Suprapubic skin (tissue), 3 donors: ENCODE measurements around the gene COL8A1.

Experiments
- POLR2A ChIP-seq, 2 donors: fragments of 450-650 bp; IDR thresholded peaks; one replicate each; pipeline ENCODE4 v1.6.1; 2017; ENCODE audit warnings: antibody characterized with exemption in 2 of 2, mild to moderate bottlenecking in 2 of 2, moderate library complexity in 2 of 2
- TF ChIP-seq, protein P1 (sequence below), 2 donors: fragments of 200-600 bp in 1 of 2; fragments of 450-650 bp in 1 of 2; sonication (generic) in 1 of 2; IDR thresholded peaks; one replicate each; pipeline ENCODE4 v1.5.1; 2016 to 2019; ENCODE audit warnings: antibody characterized with exemption in 2 of 2, mild to moderate bottlenecking in 1 of 2, moderate library complexity in 1 of 2

DNA sequence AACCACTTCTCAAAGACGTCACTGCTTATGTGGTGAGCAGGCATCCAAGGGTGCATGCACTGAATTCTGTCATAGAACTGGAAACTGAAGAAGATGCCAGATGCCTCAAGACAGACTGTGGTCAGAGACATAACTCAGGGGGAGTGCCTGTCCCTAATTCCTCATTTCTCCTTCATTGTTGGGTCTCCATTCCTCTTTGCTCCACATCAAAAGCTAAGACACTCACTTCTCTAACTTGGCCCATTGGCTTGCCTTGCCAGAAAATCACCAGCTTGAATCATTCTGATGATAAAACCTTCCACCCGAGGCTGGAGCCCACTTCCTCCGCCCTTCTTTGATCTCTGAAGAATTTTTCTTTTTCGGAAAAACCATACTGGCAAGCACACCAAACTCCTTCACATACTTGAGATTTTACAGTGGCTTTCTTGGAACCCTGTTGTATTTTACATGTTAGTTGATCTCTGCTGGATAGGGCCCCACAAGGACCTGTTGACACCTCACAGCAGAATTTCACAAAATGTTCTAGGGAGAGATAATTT lies 69.9 kb downstream of the COL8A1 start:
- TF ChIP-seq, protein P1, sequence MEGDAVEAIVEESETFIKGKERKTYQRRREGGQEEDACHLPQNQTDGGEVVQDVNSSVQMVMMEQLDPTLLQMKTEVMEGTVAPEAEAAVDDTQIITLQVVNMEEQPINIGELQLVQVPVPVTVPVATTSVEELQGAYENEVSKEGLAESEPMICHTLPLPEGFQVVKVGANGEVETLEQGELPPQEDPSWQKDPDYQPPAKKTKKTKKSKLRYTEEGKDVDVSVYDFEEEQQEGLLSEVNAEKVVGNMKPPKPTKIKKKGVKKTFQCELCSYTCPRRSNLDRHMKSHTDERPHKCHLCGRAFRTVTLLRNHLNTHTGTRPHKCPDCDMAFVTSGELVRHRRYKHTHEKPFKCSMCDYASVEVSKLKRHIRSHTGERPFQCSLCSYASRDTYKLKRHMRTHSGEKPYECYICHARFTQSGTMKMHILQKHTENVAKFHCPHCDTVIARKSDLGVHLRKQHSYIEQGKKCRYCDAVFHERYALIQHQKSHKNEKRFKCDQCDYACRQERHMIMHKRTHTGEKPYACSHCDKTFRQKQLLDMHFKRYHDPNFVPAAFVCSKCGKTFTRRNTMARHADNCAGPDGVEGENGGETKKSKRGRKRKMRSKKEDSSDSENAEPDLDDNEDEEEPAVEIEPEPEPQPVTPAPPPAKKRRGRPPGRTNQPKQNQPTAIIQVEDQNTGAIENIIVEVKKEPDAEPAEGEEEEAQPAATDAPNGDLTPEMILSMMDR (IDR thresholded peaks at IDR 0.05) = no peak
- TF ChIP-seq POLR2A (IDR thresholded peaks at IDR 0.05) = no peak
